ENCODE measurements around the gene PPP1R12B. TPM values are rescaled to one million over a fixed set of nuclear protein-coding genes. Genes with fewer than 3 reads are reported as not detected.

Gene PPP1R12B
- total and polyA plus RNA-seq, 2 experiments from 2014 or later = 13.2 to 13.8 TPM

GRCh38 chr1:202304375-202304774 lies 44.1 kb upstream of the PPP1R12B start (continued):
- TF ChIP-seq ZNF462 (CRISPR knock-in tag; IDR thresholded peaks at IDR 0.05) (no peak), CTCF (conservative IDR thresholded peaks at IDR 0.05; ENCODE audit: low read depth in 2 of 2) (no peak), EZH2phosphoT487 (IDR thresholded peaks at IDR 0.05; ENCODE audit: unreplicated experiment) (no peak), EZH2 (IDR thresholded peaks at IDR 0.05; ENCODE audit: low read depth, unreplicated experiment) (no peak), STAT1 (IDR thresholded peaks at IDR 0.05; ENCODE audit: unreplicated experiment) (no peak), ETS1 (IDR thresholded peaks at IDR 0.05) (no peak)

- Histone ChIP-seq H3K4me3 (no peak overlapping the region), H4K20me1 (replicated peaks; ENCODE audit: insufficient read depth) (no peaks in the 10 kb centered on the region), H3K4me2 (no peak overlapping the region), H3K27ac (ENCODE audit: low read depth) (no peak overlapping the region), H3K27me3 (ENCODE audit: insufficient read depth) (no peaks in the 10 kb centered on the region), H3F3A (replicated peaks; ENCODE audit: low read depth) (no peaks in the 10 kb centered on the region), H3K9me2 (ENCODE audit: insufficient read depth) (no peaks in the 10 kb centered on the region), H2AFZ (no peak overlapping the region), H3K79me2 (replicated peaks; ENCODE audit: insufficient read depth) (no peaks in the 10 kb centered on the region), H3K4me1 (ENCODE audit: insufficient read depth) (no peaks in the 10 kb centered on the region), H3K36me3 (ENCODE audit: insufficient read depth) (no peaks in the 10 kb centered on the region)
- no peaks in the 10 kb centered on the region for H3K36me3 Mint-ChIP-seq (ENCODE audit: low read depth)
- H3K9me3 Mint-ChIP-seq = no peaks in the 10 kb centered on the region
- H3K4me1 Mint-ChIP-seq = peaks cover 2% of the 10 kb centered on the region; the same call in 2 of the 3 replicates
- no peak overlapping the region for H3K4me3 Mint-ChIP-seq
- no peak for TF ChIP-seq ETS1 (IDR thresholded peaks at IDR 0.05)
- TF ChIP-seq REST (IDR thresholded peaks at IDR 0.05; ENCODE audit: unreplicated experiment) = no peak
- no peak for TF ChIP-seq NANOG (IDR thresholded peaks at IDR 0.05; ENCODE audit: borderline replicate concordance)
- ATAC-seq (no peak), DNase-seq (ENCODE audit: low spot score) (no peak)
- no peak overlapping the region for H3K27ac Mint-ChIP-seq
- H3K27me3 Mint-ChIP-seq (ENCODE audit: insufficient read depth, low read depth, poor library complexity) = peaks cover 22% of the 10 kb centered on the region
These were observed 43.3 kb upstream of the PPP1R12B start for GRCh38 chr1:202305168-202305567.
